Left renal pelvis (tissue), 4 donors: Measurements from ENCODE around the gene POTEJ. TPM values are rescaled to one million over a fixed set of nuclear protein-coding genes. Genes with fewer than 3 reads are reported as not detected.

ENCODE experiments used
- polyA plus RNA-seq, 4 donors: library from polyadenylated mRNA; unstranded; fragments of 120-200 nt; gene quantifications; one replicate each; pipeline ENCODE4 v1.2.1, GENCODE V29; 2013; ENCODE audit not compliant: insufficient read length in 4 of 4

Gene POTEJ
- polyA plus RNA-seq, 4 donors = 0.12 to 0.32 TPM; not detected in 2

Other genes starting within 250 kb of the POTEJ start
- gene POTEI, start 102.1 kb upstream of the POTEJ start, polyA plus RNA-seq = under 1 TPM in 2 of 4 donors, not detected in 2; 0.10 to 0.27 TPM
- gene CFC1B, start 90.2 kb upstream of the POTEJ start, polyA plus RNA-seq = not detected
- under 1 TPM in 1 of 4 donors, not detected in 3; 0.18 TPM for gene CFC1, start 11.9 kb upstream of the POTEJ start, polyA plus RNA-seq
- gene GPR148, start 117.6 kb downstream of the POTEJ start, polyA plus RNA-seq = not detected
- gene AMER3, start 144.1 kb downstream of the POTEJ start, polyA plus RNA-seq = under 1 TPM; 0.03 to 0.05 (median 0.04) TPM
- 10 to 100 TPM in 1 of 4 donors, 1 to 10 TPM in 3; 6.2 to 15.7 (median 7.8) TPM for gene ARHGEF4, start 225.5 kb downstream of the POTEJ start, polyA plus RNA-seq